ENCODE data around the gene THADA.

Gene THADA

DNA sequence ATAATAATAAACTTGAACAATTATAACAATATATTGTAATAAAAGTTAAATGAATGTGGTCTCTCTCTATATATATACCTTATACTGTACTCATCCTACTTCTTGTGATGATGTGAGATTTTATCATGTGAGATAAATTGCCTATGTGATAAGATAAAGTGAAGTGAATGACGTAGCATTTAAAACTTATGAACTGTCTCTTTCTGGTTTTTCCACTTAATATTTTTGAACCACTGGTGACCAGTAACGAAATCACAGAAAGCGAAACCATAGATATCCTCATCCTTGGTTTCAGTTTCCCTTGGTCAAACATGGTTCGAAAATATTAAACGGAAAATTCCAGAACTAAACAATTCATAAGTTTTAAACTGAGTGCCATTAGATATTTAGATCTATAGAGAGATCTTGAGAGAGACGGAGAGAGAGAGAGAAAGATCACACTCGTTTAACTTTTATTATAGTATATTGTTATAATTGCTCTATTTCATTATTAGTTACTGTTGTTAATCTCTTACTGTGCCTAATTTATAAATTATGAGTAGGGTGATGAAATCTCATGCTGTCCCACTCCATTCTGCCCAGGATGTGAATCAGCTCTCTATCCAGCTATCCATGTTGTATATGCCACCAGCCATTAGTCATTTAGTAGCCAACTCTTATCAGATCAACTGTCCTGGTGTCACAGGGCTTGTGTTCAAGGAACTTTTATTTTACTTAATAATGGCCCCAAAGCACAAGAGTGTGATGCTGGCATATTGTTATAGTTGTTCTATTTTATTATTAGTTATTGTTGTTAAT is 156.8 kb downstream of the THADA start:
- no peaks in the 10 kb centered on the region for H3K36me3 ChIP-seq (ENCODE audit: control insufficient read depth in 2 of 2, insufficient read depth in 2 of 2, low read length in 2 of 2)
- H3K4me1 ChIP-seq (ENCODE audit: control insufficient read depth, insufficient read depth, low read length) = no peaks in the 10 kb centered on the region
- H3K27ac ChIP-seq (ENCODE audit: low read length) = no peak overlapping the region
- no peak overlapping the region for H3K9ac ChIP-seq (ENCODE audit: low read length in 2 of 2)
- no peaks in the 10 kb centered on the region for H3K9me3 ChIP-seq (ENCODE audit: control insufficient read depth in 2 of 2, low read length in 2 of 2)
- H3K4me3 ChIP-seq (ENCODE audit: low read length in 2 of 2) = no peak overlapping the region
- no peaks in the 10 kb centered on the region for H3K27me3 ChIP-seq (ENCODE audit: control insufficient read depth in 1 of 2, insufficient read depth in 2 of 2, low read length in 2 of 2)

DNA sequence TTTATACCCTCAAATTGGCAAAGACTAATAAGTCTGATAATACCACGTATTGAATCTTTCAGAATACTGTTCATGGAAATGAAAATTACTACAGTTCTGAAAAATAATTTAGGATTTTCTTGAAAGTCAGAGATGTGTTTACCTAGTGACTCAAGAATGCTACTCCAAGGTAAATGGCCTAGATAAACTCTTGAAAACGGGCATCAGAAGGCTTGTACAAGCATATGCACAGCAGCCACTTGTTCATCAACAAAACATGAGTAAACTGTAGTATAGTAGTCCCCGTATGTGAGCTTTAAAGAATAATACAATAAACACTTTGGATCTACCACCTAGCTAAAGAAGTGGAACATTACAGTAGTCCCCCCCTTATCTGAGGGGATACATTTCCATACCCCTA is 157.5 kb downstream of the THADA start:
- no peak overlapping the region for H3K4me3 ChIP-seq (ENCODE audit: low read length in 2 of 2)
- no peak overlapping the region for H3K9ac ChIP-seq (ENCODE audit: low read length in 2 of 2)
- no peaks in the 10 kb centered on the region for H3K27me3 ChIP-seq (ENCODE audit: control insufficient read depth in 1 of 2, insufficient read depth in 2 of 2, low read length in 2 of 2)
- no peaks in the 10 kb centered on the region for H3K9me3 ChIP-seq (ENCODE audit: control insufficient read depth in 2 of 2, low read length in 2 of 2)
- no peaks in the 10 kb centered on the region for H3K4me1 ChIP-seq (ENCODE audit: control insufficient read depth, insufficient read depth, low read length)
- no peak overlapping the region for H3K27ac ChIP-seq (ENCODE audit: low read length)
- H3K36me3 ChIP-seq (ENCODE audit: control insufficient read depth in 2 of 2, insufficient read depth in 2 of 2, low read length in 2 of 2) = no peaks in the 10 kb centered on the region

DNA sequence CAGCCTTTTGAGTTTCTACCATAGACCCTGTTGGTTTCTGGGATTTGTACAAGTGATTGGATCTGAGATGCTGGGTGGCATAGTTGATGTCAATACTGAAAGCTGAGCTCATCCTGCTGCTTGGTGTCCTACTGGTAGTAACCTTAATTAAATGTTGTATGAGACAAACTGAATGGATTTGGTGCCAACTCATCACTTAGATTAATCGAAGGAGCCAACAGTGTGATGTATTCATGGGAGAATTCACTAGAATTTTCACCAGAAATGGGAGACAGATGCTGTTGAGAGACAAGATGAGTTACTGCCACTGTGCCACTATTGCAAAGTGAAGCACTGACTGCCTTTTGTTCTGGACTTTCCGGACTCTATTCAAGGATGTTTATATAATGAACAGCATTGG is 158.5 kb downstream of the THADA start:
- Histone ChIP-seq H3K27me3 (ENCODE audit: control insufficient read depth in 1 of 2, insufficient read depth in 2 of 2, low read length in 2 of 2) (no peaks in the 10 kb centered on the region), H3K4me3 (ENCODE audit: low read length in 2 of 2) (no peak overlapping the region), H3K27ac (ENCODE audit: low read length) (no peak overlapping the region), H3K9ac (ENCODE audit: low read length in 2 of 2) (no peak overlapping the region), H3K4me1 (ENCODE audit: control insufficient read depth, insufficient read depth, low read length) (no peaks in the 10 kb centered on the region), H3K9me3 (ENCODE audit: control insufficient read depth in 2 of 2, low read length in 2 of 2) (no peaks in the 10 kb centered on the region), H3K36me3 (ENCODE audit: control insufficient read depth in 2 of 2, insufficient read depth in 2 of 2, low read length in 2 of 2) (no peaks in the 10 kb centered on the region)

DNA sequence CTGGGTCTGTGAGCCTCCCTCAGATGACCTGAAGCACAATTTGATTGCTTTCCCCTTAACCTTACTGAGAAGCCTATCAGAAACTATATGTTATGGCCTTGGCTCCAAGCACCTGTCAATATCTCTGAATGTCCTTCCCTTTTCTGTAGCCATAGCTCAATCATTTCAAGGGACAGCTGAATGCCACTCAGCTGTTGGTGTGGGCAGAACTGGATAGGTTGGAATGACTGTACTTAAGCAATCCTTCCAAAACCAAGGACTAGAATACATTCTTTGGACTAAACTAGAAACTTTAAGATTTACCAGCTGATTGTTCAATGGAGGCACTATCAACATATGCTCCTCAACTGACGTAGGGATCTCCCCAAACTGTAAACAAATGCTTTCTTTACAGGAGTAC is 159.4 kb downstream of the THADA start:
- Histone ChIP-seq H3K4me3 (ENCODE audit: low read length in 2 of 2) (no peak overlapping the region), H3K9me3 (ENCODE audit: control insufficient read depth in 2 of 2, low read length in 2 of 2) (no peaks in the 10 kb centered on the region), H3K36me3 (ENCODE audit: control insufficient read depth in 2 of 2, insufficient read depth in 2 of 2, low read length in 2 of 2) (no peaks in the 10 kb centered on the region), H3K4me1 (ENCODE audit: control insufficient read depth, insufficient read depth, low read length) (no peaks in the 10 kb centered on the region), H3K9ac (ENCODE audit: low read length in 2 of 2) (no peak overlapping the region), H3K27ac (ENCODE audit: low read length) (no peak overlapping the region), H3K27me3 (ENCODE audit: control insufficient read depth in 1 of 2, insufficient read depth in 2 of 2, low read length in 2 of 2) (no peaks in the 10 kb centered on the region)

DNA sequence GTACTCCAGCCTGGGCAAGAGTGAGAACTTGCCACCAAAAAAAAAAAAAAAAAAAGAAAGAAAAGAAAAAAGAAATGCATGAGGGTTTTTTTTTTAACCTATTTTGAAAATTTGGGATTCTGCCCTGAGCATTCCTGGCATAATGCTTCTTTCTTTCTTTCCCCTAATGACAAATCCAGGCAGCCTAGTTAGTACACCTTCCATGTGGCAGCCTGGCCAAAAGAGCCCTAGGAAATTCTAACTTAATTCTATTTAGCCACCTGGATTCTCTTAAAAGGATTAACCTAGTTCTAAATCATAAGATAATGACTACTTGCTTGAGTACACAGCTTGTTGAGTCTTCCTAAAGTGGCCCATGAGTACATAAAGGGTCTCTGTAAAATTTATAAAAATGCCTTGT is 160.1 kb downstream of the THADA start:
- Histone ChIP-seq H3K4me3 (ENCODE audit: low read length in 2 of 2) (no peak overlapping the region), H3K9me3 (ENCODE audit: control insufficient read depth in 2 of 2, low read length in 2 of 2) (no peaks in the 10 kb centered on the region), H3K27ac (ENCODE audit: low read length) (no peak overlapping the region), H3K27me3 (ENCODE audit: control insufficient read depth in 1 of 2, insufficient read depth in 2 of 2, low read length in 2 of 2) (no peaks in the 10 kb centered on the region), H3K9ac (ENCODE audit: low read length in 2 of 2) (no peak overlapping the region), H3K36me3 (ENCODE audit: control insufficient read depth in 2 of 2, insufficient read depth in 2 of 2, low read length in 2 of 2) (no peaks in the 10 kb centered on the region), H3K4me1 (ENCODE audit: control insufficient read depth, insufficient read depth, low read length) (no peaks in the 10 kb centered on the region)

DNA sequence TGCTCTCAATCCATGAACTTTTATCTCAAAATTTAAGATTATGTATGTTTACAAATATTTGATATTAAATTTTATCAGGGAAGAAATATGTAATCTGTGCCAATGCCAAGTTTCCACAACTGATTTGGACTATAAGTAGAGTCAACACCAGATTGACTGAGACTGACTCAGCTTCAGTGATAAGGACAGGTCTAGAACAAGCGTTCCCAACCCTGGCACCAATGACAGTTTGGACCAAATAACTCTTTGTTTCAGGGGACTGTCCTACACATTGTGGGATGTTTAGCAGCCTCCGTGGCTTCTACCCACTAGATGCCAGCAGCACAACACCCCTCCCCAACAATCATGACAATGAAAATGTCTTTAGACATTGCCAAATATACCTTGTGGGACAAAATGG is 165.3 kb downstream of the THADA start:
- no peaks in the 10 kb centered on the region for H3K27me3 ChIP-seq (ENCODE audit: control insufficient read depth in 1 of 2, insufficient read depth in 2 of 2, low read length in 2 of 2)
- no peak overlapping the region for H3K4me3 ChIP-seq (ENCODE audit: low read length in 2 of 2)
- H3K27ac ChIP-seq (ENCODE audit: low read length) = no peak overlapping the region
- no peaks in the 10 kb centered on the region for H3K4me1 ChIP-seq (ENCODE audit: control insufficient read depth, insufficient read depth, low read length)
- H3K36me3 ChIP-seq (ENCODE audit: control insufficient read depth in 2 of 2, insufficient read depth in 2 of 2, low read length in 2 of 2) = no peaks in the 10 kb centered on the region
- H3K9ac ChIP-seq (ENCODE audit: low read length in 2 of 2) = no peak overlapping the region
- no peaks in the 10 kb centered on the region for H3K9me3 ChIP-seq (ENCODE audit: control insufficient read depth in 2 of 2, low read length in 2 of 2)

DNA sequence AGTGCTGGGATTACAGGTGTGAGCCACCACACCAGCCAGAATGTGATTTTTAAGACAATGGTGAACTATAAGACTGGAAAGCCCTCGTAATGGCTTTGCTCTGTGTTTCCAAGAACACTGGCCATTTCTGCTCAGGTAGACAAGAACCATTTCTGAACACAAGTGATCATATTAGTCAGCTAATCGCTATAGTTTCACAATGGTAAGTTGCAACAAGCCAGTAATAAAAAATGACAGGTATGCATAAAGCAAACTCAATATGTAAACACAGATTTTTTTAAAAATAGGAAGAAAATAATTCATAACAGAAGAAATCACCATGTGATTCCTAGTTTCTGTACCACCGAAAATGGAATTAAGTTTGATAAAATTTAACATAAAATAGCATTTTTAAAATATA is 166.5 kb downstream of the THADA start:
- Histone ChIP-seq H3K27me3 (ENCODE audit: control insufficient read depth in 1 of 2, insufficient read depth in 2 of 2, low read length in 2 of 2) (no peaks in the 10 kb centered on the region), H3K27ac (ENCODE audit: low read length) (no peak overlapping the region)

DNA sequence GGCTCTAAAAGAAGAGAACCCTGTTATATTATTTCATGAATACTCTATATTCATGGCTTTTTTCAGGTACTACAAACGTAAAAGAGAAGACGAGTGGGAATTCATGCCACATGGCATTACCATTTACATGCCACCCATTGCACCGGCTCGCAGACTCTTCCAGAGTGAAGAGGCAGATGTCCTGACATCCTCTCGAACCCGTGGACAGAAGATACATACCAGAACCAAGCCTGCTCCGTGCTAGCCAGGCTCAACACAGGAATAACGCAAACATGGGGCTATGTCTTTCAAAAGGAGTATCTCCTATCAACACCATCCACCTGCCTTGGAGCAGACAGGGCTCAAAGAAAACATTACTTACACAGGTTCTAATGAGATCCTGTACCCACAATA is 168.8 kb downstream of the THADA start:
- no peaks in the 10 kb centered on the region for H3K36me3 ChIP-seq (ENCODE audit: control insufficient read depth in 2 of 2, insufficient read depth in 2 of 2, low read length in 2 of 2)
- no peak overlapping the region for H3K4me3 ChIP-seq (ENCODE audit: low read length in 2 of 2)
- no peaks in the 10 kb centered on the region for H3K9me3 ChIP-seq (ENCODE audit: control insufficient read depth in 2 of 2, low read length in 2 of 2)
- no peaks in the 10 kb centered on the region for H3K4me1 ChIP-seq (ENCODE audit: control insufficient read depth, insufficient read depth, low read length)
- no peak overlapping the region for H3K9ac ChIP-seq (ENCODE audit: low read length in 2 of 2)
- H3K27me3 ChIP-seq (ENCODE audit: control insufficient read depth in 1 of 2, insufficient read depth in 2 of 2, low read length in 2 of 2) = no peaks in the 10 kb centered on the region
- H3K27ac ChIP-seq (ENCODE audit: low read length) = no peak overlapping the region

More for the DNA sequence above, 166.5 kb downstream of the THADA start:
- H3K9ac ChIP-seq (ENCODE audit: low read length in 2 of 2) = no peak overlapping the region
- H3K4me3 ChIP-seq (ENCODE audit: low read length in 2 of 2) = no peak overlapping the region
- no peaks in the 10 kb centered on the region for H3K9me3 ChIP-seq (ENCODE audit: control insufficient read depth in 2 of 2, low read length in 2 of 2)
- no peaks in the 10 kb centered on the region for H3K4me1 ChIP-seq (ENCODE audit: control insufficient read depth, insufficient read depth, low read length)
- no peaks in the 10 kb centered on the region for H3K36me3 ChIP-seq (ENCODE audit: control insufficient read depth in 2 of 2, insufficient read depth in 2 of 2, low read length in 2 of 2)

DNA sequence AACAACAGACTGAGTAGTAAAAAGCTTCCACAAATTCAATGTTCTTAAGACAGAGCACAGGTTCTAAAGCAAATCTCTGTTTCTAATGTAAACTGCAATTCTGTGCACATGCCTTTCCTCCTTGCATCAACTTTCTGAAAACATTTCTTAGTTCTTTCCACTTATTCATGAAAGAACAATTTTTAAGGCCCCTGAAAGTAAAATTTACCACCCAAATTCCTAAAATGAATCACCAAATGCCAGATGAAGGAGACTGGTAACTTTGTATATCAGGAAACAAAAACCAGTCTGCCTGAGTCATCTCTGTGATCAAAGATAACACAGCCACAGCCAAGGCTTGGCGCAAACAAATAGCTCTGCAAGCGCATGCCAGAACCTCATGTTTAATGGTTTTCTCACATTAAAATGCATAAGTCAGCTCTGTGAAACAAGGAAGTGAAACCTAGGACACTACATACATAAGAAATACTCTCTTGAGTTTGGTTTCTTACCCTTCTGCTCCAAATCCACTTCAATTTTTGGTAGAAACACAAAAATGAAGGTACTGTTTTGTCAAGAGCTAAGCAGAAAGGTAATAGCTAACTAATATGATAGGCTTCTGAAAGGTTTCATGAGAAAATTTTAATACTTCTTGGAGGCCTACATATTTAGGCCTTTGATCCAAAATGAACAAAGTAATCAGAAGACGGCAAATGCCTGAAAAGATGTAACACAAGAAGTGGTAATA is 169.4 kb downstream of the THADA start:
- no peak overlapping the region for H3K27ac ChIP-seq (ENCODE audit: low read length)
- no peaks in the 10 kb centered on the region for H3K4me1 ChIP-seq (ENCODE audit: control insufficient read depth, insufficient read depth, low read length)

DNA sequence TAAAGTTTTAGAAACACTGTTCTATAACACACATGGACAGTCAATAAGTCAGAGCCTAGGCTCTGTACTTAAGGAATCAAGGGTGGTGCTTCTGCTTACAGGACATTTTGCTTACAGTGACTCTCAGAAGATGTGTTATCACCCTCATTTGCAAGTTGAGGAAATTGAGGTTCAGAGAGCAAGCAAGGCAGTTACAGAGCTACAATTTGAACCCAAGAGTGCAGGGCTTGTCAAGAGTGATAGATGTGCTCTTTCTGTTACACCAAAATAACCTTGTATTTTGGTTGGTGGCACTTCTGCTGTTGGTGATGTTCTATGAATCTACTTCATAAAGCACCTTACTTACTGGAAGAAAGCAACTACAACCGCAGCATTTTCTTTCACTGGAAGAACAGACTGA is 170.2 kb downstream of the THADA start:
- no peaks in the 10 kb centered on the region for H3K4me1 ChIP-seq (ENCODE audit: control insufficient read depth, insufficient read depth, low read length)
- no peak overlapping the region for H3K4me3 ChIP-seq (ENCODE audit: low read length in 2 of 2)
- no peak overlapping the region for H3K9ac ChIP-seq (ENCODE audit: low read length in 2 of 2)
- no peaks in the 10 kb centered on the region for H3K36me3 ChIP-seq (ENCODE audit: control insufficient read depth in 2 of 2, insufficient read depth in 2 of 2, low read length in 2 of 2)
- no peaks in the 10 kb centered on the region for H3K27me3 ChIP-seq (ENCODE audit: control insufficient read depth in 1 of 2, insufficient read depth in 2 of 2, low read length in 2 of 2)
- no peaks in the 10 kb centered on the region for H3K9me3 ChIP-seq (ENCODE audit: control insufficient read depth in 2 of 2, low read length in 2 of 2)
- no peak overlapping the region for H3K27ac ChIP-seq (ENCODE audit: low read length)

More for the DNA sequence above, 169.4 kb downstream of the THADA start:
- Histone ChIP-seq H3K9ac (ENCODE audit: low read length in 2 of 2) (no peak overlapping the region), H3K4me3 (ENCODE audit: low read length in 2 of 2) (no peak overlapping the region), H3K9me3 (ENCODE audit: control insufficient read depth in 2 of 2, low read length in 2 of 2) (no peaks in the 10 kb centered on the region), H3K36me3 (ENCODE audit: control insufficient read depth in 2 of 2, insufficient read depth in 2 of 2, low read length in 2 of 2) (no peaks in the 10 kb centered on the region), H3K27me3 (ENCODE audit: control insufficient read depth in 1 of 2, insufficient read depth in 2 of 2, low read length in 2 of 2) (no peaks in the 10 kb centered on the region)

Measured in stomach smooth muscle (tissue), 2 donors.